K562 (cell line): ENCODE results near the gene OLIG1. TPM values are rescaled to one million over a fixed set of nuclear protein-coding genes. Genes with fewer than 3 reads are reported as not detected.

Experiments
- ATAC-seq: fragments of 200-7000 bp; cut with Tn5 transposase; 3 replicates; pipeline ENCODE4 v1.9.1; 2020; ENCODE audit warnings: moderate library complexity
- BruUV-seq: library from RNA; stranded (reverse); fragments of 400-500 nt; replicated peaks from 2 replicates; lab custom pipeline; 2021; lab: Mats Ljungman, UMichigan
- CTCF ChIA-PET: fragments of 300-600 bp; formaldehyde crosslinking; extraction: SDS; loops from one replicate; lab custom pipeline; 2021; ENCODE audit warnings: low intra/inter-chr PET ratio; lab: Yijun Ruan, JAX
- POLR2A ChIA-PET: fragments of 300-600, 350-650 bp; sonication (Branson Sonifier 250); formaldehyde crosslinking; extraction: SDS; loops from one replicate; lab custom pipeline; 2021; ENCODE audit warnings: antibody characterized with exemption, inconsistent platforms; lab: Yijun Ruan, JAX
- DNase-seq, 4 experiments: peaks; one replicate each; pipeline versions ENCODE4 v3.0.0 to v3.0.0-alpha.2; 2011 to 2018; ENCODE audit warnings: low spot score in 3 of 4, mixed read lengths in 3 of 4; ENCODE audit errors: extremely low read depth in 1 of 4
- FAIRE-seq: peaks from 2 replicates; lab custom pipeline; 2011; peaks lifted over from hg19 to GRCh38; lab: Jason Lieb, UNC
- H2AFZ ChIP-seq: 2 replicates; pipeline ENCODE4 v1.6.0; 2011; ENCODE audit warnings: low read depth, low read length, control low read depth, inconsistent platforms
- H3K27ac ChIP-seq: fragments of 200-600 bp; 3 replicates; pipeline ENCODE4 v1.8.0; 2011; ENCODE audit warnings: low read depth, mild to moderate bottlenecking, control low read depth, inconsistent platforms, low read length, moderate library complexity, mixed read lengths; ENCODE audit errors: extremely low read depth
- H3K27me3 ChIP-seq, 2 experiments: fragments of 300-600 bp in 1 of 2; 2 replicates in 1 of 2; 3 replicates in 1 of 2; pipeline versions ENCODE4 v1.6.0 to v1.8.0; 2011; ENCODE audit warnings: inconsistent platforms in 2 of 2, low read length in 2 of 2, mild to moderate bottlenecking in 1 of 2, mixed read lengths in 1 of 2, moderate library complexity in 1 of 2; ENCODE audit not compliant: control insufficient read depth in 2 of 2, insufficient read depth in 2 of 2
- H3K36me3 ChIP-seq: fragments of 300-600 bp; 3 replicates; pipeline ENCODE4 v1.8.0; 2011; ENCODE audit warnings: mild to moderate bottlenecking, low read length, inconsistent platforms; ENCODE audit not compliant: control insufficient read depth, insufficient read depth
- H3K4me1 ChIP-seq, 2 experiments: fragments of 200-600 bp in 1 of 2; replicated peaks in 1 of 2; 2 replicates in 1 of 2; 3 replicates in 1 of 2; pipeline versions ENCODE4 v1.5.1 to v1.8.0; 2011; ENCODE audit warnings: inconsistent platforms in 2 of 2, low read length in 2 of 2, mild to moderate bottlenecking in 1 of 2, mixed read lengths in 1 of 2, moderate library complexity in 1 of 2; ENCODE audit not compliant: control insufficient read depth in 2 of 2, insufficient read depth in 2 of 2
- H3K4me2 ChIP-seq: 2 replicates; pipeline ENCODE4 v1.6.1; 2011; ENCODE audit warnings: low read length, control low read depth, inconsistent platforms, mixed read lengths; ENCODE audit not compliant: insufficient read depth
- H3K4me3 ChIP-seq: fragments of 200-600 bp; sonication (generic), shearing (Covaris generic); 2 replicates; pipeline ENCODE4 v1.5.1; 2016; ENCODE audit warnings: control low read depth, inconsistent platforms
- H3K79me2 ChIP-seq: fragments of 200-600 bp; 3 replicates; pipeline ENCODE4 v1.8.0; 2011; ENCODE audit warnings: low read length, inconsistent platforms; ENCODE audit not compliant: control insufficient read depth, insufficient read depth
- H3K9ac ChIP-seq, 2 experiments: 2 replicates each; pipeline versions ENCODE4 v1.6.0 to v1.6.1; 2011; ENCODE audit warnings: low read depth in 2 of 2, low read length in 2 of 2, control low read depth in 1 of 2, inconsistent platforms in 1 of 2, mild to moderate bottlenecking in 1 of 2, mixed read lengths in 1 of 2; ENCODE audit not compliant: insufficient read depth in 1 of 2
- H3K9me1 ChIP-seq: one replicate; pipeline ENCODE4 v1.6.0; 2011; ENCODE audit warnings: inconsistent platforms, mild to moderate bottlenecking, low read length, moderate library complexity; ENCODE audit not compliant: control insufficient read depth, insufficient read depth
- H3K9me3 ChIP-seq: replicated peaks from 2 replicates; pipeline ENCODE4 v1.5.1; 2011; ENCODE audit warnings: low read depth, low read length, inconsistent platforms; ENCODE audit not compliant: control insufficient read depth, insufficient read depth
- H4K20me1 ChIP-seq: replicated peaks from 2 replicates; pipeline ENCODE4 v1.6.1; 2011; ENCODE audit warnings: low read length, inconsistent platforms, mixed read lengths; ENCODE audit not compliant: control insufficient read depth, insufficient read depth
- BRD9 ChIP-seq: fragments of 450-650 bp; IDR thresholded peaks from 2 replicates; pipeline ENCODE4 v1.6.1; 2018; ENCODE audit warnings: low read depth; ENCODE audit not compliant: partially characterized antibody
- SPI1 ChIP-seq: IDR thresholded peaks from 2 replicates; pipeline ENCODE4 v1.6.1; 2011; ENCODE audit warnings: low read depth, low read length, control low read depth, borderline replicate concordance
- ZNF766 ChIP-seq: fragments of 200-800 bp; sonication (Bioruptor generic); conservative IDR thresholded peaks from 2 replicates; pipeline ENCODE4 v1.6.1; 2016; ENCODE audit warnings: missing genetic modification characterization, missing compliant biosample characterization
- ZNF785 ChIP-seq: fragments of 250-450 bp; sonication (Bioruptor Pico); IDR thresholded peaks from 2 replicates; pipeline ENCODE4 v1.4.0; 2020; ENCODE audit warnings: mild to moderate bottlenecking
- WGBS: fragments of 100-300 bp; shearing (Covaris generic); methylation state at CpG from one replicate; pipeline ENCODE4 v1.1.6; 2016; ENCODE audit warnings: low coverage, mixed read lengths; ENCODE audit not compliant: insufficient coverage; ENCODE audit errors: missing lambda C conversion rate; 5-methylcytosine and 5-hydroxymethylcytosine counted together
- in situ Hi-C: fragments of 300-500 bp; cut with MboI; formaldehyde crosslinking; loops from 4 replicates; pipeline ENCODE4 v1.15.0; 2018; ENCODE audit warnings: inconsistent platforms, mixed read lengths
- intact Hi-C: fragments of 100-400 bp; cut with micrococcal nuclease; formaldehyde crosslinking; loops from 2 replicates; pipeline ENCODE4 v1.14.2; 2022
- polyA plus RNA-seq, 8 experiments: library from polyadenylated mRNA; depleted of rRNA in 4 of 8; stranded (reverse) in 5 of 8; unstranded in 3 of 8; fragments of >200 nt; fragmentation: Nextera tagmentation in 2 of 8; fragmentation: Illumina TruSeq in 1 of 8; extraction: Ambion mirVana in 2 of 8; extraction: Trizol in 1 of 8; gene quantifications; 2 replicates each; pipeline versions ENCODE4 v1.2.1 to v1.2.3, GENCODE V29; 2011 to 2014; ENCODE audit warnings: inconsistent platforms in 1 of 8, missing spikeins in 1 of 8
- total RNA-seq, 7 experiments: library from RNA; depleted of rRNA in 6 of 7; stranded (reverse); fragments of >200 nt in 6 of 7; fragmentation: Illumina TruSeq in 2 of 7; extraction: Trizol in 2 of 7; gene quantifications; 2 replicates each; pipeline versions ENCODE4 v1.2.1 to v1.2.3, GENCODE V29; 2011 to 2021; ENCODE audit warnings: low replicate concordance in 1 of 7
- TF ChIP-seq, protein P1 (sequence below): fragments of 450-650 bp; IDR thresholded peaks from 2 replicates; pipeline ENCODE4 v1.6.1; 2016; ENCODE audit warnings: borderline replicate concordance
- TF ChIP-seq, protein P2 (sequence below): sonication (generic); IDR thresholded peaks from 2 replicates; pipeline ENCODE4 v1.6.1; 2016

Gene OLIG1
- total and polyA plus RNA-seq, 9 of the 15 experiments (the other 6 are each of a cell fraction or from before 2014, with no cell fraction given): not detected

DNA sequence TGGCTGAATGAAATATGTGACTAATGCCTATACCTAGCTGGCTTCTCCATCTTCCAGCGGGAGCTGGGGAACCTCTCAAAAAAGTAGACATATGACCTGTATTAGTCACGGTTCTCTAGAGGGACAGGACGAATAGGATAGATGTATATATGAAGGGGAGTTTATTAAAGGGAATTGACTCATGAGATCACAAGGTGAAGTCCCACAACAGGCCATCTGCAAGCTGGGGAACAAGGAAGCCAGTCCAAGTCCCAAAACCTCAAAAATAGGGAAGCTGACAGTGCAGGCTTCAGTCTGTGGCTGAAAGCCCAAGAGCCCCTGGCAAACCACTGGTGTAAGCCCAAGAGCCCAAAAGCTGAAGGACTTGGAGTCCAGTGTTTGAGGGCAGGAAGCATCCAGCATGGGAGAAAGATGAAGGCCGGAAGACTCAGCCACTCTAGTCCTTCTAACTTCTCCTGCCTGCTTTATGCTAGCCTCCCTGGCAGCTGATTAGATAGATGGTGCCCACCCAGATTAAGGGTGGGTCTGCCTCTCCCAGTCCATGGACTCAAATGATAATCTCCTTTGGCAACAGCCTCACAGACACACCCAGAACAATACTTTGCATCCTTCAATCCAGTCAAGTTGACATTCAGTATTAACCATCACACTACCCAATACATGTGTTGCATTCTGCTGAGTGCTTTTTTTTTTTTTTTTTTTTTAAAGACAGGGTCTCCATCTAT lies 19.6 kb downstream of the OLIG1 start (continued):
- TF ChIP-seq, protein P1, sequence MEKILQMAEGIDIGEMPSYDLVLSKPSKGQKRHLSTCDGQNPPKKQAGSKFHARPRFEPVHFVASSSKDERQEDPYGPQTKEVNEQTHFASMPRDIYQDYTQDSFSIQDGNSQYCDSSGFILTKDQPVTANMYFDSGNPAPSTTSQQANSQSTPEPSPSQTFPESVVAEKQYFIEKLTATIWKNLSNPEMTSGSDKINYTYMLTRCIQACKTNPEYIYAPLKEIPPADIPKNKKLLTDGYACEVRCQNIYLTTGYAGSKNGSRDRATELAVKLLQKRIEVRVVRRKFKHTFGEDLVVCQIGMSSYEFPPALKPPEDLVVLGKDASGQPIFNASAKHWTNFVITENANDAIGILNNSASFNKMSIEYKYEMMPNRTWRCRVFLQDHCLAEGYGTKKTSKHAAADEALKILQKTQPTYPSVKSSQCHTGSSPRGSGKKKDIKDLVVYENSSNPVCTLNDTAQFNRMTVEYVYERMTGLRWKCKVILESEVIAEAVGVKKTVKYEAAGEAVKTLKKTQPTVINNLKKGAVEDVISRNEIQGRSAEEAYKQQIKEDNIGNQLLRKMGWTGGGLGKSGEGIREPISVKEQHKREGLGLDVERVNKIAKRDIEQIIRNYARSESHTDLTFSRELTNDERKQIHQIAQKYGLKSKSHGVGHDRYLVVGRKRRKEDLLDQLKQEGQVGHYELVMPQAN: no peak

DNA sequence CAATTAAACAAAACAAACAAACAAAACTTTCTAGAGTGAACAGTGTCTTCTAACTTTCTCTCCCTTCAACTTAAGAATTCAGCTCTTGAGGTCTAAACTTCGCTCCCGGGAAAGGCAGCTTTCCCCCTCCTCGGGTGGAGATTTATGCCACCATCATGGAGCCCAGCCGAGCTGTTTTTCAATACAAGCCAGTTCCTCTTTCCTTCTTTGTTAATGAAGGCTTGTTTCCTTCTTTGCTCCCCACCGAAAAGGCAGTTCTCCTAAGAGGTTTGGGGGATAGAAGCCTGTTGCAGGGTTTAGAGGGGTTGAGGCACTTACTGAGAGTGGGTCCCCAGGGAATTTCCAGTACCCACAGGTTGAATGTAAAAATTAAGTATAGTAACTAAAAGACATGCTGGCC lies 26.5 kb downstream of the OLIG1 start:
- Histone ChIP-seq H3K27ac (no peak overlapping the region), H2AFZ (no peak overlapping the region), H3K36me3 (no peaks in the 10 kb centered on the region), H3K27me3 (peaks cover 42 to 49% of the 10 kb centered on the region in 2 experiments), H3K9ac (no peak overlapping the region), H3K9me3 (no peaks in the 10 kb centered on the region), H4K20me1 (no peaks in the 10 kb centered on the region), H3K4me2 (no peak overlapping the region), H3K79me2 (no peaks in the 10 kb centered on the region), H3K4me3 (no peak overlapping the region), H3K4me1 (peaks cover 0 to 4% of the 10 kb centered on the region in 2 experiments; a peak in 1 of 5 replicates), H3K9me1 (no peaks in the 10 kb centered on the region)
- WGBS: 2% methylated on average over 5 of the region's 5 CpGs
- intact Hi-C loops: no loop called here
- BruUV-seq: no TSS peak
- DNase-seq (no peak), FAIRE-seq (no peak), ATAC-seq (no peak)
- in situ Hi-C loops: no loop called here
- TF ChIP-seq, protein P2, sequence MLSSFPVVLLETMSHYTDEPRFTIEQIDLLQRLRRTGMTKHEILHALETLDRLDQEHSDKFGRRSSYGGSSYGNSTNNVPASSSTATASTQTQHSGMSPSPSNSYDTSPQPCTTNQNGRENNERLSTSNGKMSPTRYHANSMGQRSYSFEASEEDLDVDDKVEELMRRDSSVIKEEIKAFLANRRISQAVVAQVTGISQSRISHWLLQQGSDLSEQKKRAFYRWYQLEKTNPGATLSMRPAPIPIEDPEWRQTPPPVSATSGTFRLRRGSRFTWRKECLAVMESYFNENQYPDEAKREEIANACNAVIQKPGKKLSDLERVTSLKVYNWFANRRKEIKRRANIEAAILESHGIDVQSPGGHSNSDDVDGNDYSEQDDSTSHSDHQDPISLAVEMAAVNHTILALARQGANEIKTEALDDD: no peak
- TF ChIP-seq BRD9: no peak
- no peak for TF ChIP-seq ZNF766 (CRISPR knock-in tag)
- no peak for TF ChIP-seq ZNF785 (CRISPR knock-in tag)
- peak; percentile 87 for TF ChIP-seq SPI1
- ChIA-PET CTCF (no interaction called here), POLR2A (interaction anchor here (1.2 kb wide), 1 partner anchor 11 kb away, joined by 4 read pairs; no protein-coding TSS in a partner anchor)
